GM21825 (cell line): ENCODE results near the gene ZRANB2.
A peak's percentile ranks its signal among the peaks of the same experiment; 100 is the strongest.

Experiments
- ATAC-seq: cut with Tn5 transposase; IDR thresholded peaks from one replicate; pipeline ENCODE4 v1.9.1; 2021; ENCODE audit warnings: mild to moderate bottlenecking, moderate library complexity; ENCODE audit not compliant: unreplicated experiment

ZRANB2 gene

DNA sequence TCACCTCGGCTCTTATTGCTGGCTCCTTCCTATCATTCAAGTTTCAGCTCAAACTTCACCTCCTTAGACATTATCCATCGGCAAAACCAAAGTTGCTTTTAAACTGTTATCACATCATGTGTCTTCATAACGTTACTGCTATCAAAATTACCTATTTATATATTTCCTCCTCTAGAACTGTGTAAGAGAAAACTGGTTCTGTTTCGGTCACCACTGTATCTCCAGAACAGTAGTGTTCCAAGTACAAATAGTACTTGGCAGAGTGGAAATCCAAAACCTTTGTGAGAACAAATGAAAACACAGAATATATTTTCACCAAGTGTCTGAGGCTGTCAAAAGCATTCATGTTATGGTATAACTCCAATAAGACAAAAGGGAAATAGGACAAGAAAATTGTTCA is 9.1 kb downstream of the ZRANB2 start:
- ATAC-seq = no peak

DNA sequence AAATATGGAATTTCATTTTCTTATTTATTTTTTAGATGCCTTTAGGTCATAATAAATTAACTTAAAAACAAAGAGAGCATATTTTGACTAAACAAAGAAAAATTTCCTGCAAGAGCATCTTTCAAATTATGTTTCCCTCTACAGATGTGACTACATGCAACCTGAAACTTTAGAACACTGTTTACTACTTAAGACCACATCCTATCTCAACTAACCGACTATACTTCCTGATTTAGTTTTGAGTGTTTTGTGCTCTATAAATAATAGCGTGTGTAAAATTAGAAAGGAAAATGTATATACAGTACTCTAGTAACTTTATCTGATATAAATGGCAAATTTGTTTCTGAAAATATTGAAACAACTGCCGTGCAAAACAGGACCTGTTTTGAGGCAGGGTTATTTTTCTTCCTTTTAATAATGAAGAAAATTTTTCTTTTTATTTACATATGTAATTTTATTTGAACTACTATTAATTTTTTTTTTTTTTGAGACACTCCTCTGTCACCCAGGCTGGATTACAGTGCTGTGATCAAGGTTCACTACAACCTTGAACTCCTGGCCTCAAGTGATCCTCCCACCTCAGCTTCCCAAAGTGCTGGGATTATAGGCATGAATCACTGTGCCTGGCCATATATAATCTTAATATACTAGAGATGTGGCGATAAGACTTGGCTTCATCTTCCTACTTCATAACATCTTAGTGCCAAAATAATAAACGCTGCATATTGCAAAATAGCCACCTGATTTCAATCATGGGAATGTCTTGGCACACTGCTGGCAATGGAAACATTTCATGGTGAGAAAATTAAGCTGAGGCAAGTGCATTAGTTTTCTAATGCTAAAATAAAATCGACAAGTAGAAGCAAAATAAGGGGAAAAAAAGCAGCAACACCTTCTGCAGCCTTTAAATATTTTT is 12.3 kb downstream of the ZRANB2 start:
- peak; percentile 89 for ATAC-seq

DNA sequence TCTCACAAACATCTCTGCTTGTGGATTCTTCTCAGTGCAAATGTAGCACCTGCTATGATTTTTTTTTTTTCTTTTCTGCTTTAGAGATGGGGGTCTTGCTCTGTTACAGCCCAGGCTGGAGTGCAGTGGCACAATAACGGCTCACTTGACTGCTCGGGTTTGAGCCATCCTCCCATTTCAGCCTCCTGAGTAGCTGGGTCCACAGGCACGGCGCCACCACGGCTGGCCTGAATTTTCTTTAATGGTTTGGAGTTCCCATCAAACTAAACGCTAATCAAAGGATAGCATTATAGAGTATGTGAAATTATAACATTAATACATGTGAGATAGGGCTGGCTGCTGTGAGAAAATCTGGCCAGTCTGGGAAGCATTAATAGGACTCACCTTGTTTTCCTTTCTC is 26.0 kb downstream of the ZRANB2 start:
- ATAC-seq = no peak

DNA sequence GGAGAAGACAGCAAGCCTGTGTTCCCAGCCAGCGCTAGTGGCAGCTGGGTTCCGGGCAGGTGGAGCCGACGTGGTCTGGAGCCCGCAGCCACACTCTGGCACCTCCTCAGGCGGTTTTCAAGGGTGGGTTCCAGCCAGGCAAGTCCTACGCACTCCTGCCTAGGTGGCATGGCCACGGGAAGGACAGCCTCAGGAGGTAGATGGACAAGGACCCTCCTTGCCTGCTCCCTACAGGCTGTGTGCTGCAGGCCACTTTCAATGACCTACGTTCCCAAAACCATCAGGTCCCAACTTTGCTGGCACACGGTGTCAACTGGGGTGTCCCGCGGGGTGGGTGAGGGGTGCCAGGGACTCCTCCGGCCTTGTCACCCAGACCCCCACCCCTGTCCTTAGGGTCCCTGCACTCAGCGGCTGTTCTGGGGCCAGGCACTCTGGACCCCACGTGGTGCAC is 26.5 kb downstream of the ZRANB2 start:
- ATAC-seq = no peak

DNA sequence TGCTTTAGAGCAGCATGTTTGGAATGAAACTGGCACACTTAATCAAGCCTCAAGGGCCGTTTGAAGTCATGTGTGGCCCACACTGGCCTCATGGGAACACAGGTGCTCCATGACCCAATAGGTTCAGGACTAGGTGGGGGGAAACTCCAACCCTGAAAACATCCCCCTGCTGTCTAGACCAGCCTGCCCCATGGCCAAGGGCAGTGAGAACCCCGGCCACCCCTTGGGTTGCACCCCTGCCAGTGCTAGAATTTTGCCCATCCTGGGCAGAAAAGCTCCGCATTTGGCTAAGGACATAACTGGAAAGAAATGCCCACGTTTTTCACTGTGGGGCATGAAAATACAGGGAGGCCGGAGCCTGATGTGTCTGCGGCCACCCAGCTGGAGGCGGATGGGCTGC is 27.1 kb downstream of the ZRANB2 start:
- no peak for ATAC-seq

DNA sequence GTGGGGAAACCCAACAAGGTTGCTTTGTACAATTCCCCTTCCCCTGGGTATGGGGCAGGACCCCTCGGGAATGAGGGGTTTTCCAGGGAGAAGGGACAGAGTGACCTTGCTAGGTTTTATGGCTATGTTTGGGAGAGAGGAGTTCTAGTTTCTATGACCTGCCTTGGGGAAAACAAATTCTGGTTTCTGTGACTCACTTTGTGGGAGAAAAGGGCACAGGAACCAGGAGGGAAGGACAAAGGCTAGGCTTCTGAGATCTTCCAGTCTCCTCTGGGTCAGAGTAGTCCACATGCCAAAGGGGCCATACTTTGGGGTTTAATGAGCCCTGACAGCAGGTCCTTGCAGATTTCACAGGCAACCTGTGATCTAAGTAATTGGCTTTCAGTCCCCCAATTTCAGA is 27.7 kb downstream of the ZRANB2 start:
- ATAC-seq = no peak

DNA sequence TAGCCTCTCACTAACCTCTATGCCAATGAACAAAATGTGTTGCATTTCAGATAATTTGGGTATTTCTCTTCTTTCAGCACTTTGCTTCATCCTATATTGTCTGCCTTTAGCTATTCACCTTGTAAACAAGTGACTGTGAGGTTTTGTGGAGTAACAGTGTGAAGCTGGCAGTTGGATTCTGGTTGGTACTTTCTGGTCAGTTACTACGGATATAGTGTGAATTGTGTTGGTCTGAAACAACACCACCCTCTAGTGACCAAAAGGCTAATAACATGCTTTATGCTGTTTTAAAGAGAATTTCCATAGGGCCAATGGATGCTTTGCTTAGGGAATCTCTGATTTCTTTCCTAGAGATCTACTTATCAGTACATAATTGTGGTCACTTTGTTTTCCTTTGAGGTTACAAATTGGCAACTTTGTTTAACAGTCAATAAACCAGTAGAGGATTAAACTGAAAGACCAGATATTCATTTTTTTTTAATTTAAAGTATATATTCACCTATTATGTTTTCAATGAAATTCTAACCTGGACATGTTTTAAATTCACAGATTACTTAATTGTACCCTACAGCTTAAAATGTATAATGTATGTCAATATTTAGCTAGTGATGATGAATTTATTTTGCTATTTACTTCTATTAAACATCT is 30.8 kb downstream of the ZRANB2 start:
- peak; percentile 68 for ATAC-seq

DNA sequence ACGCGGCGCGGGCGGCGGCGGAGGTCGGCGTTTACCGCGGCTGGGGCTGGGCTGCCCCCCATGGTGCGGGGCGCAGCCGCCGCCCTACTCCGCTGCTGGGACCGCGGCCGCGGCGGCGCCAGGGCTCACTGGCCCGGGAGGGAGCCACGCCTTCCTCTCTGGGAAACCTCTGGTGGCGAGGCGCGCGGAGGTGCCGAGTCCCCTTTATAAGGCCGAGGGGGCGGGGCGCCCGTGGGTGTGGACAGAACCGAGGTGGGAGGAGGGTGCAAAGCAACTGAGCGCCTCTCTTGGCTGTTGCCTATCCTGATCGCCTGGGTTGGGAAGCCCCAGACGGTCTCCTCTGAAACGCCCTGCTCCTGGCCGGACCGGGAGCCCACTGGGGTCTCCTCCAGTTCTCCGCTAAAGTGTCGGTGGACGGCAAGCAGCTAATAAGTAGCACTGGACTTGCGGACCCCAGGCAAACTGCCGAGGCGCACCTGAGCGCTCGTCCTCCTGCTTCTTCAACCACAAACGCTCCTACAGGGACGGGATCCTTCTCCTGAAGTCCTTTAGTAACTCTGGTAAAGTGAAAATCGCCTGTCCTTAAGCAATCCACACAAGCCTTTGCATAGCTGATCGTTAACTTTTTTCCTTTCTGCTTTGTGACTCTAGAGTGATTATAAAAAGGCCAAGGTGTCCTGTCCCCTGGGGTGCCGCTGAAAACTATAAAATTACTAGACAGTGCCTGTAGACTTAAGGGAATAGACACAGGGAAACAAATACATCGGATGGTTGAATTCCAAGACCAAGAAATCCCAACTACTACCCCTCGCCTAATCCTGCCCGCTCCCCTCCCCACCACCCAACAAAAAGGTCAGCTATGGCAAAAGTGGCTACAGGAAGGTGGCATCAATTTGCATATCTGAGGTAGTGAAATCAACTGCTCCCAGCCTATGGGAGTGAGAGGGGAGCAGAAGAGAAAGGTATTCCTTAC is 32.9 kb downstream of the ZRANB2 start, which contains the start of gene PTGER3:
TSS of gene PTGER3 (minus strand) at position 182 of the 973 bp plus-strand sequence. CDS start 239 bp downstream, outside the sequence.
- ATAC-seq = no peak

DNA sequence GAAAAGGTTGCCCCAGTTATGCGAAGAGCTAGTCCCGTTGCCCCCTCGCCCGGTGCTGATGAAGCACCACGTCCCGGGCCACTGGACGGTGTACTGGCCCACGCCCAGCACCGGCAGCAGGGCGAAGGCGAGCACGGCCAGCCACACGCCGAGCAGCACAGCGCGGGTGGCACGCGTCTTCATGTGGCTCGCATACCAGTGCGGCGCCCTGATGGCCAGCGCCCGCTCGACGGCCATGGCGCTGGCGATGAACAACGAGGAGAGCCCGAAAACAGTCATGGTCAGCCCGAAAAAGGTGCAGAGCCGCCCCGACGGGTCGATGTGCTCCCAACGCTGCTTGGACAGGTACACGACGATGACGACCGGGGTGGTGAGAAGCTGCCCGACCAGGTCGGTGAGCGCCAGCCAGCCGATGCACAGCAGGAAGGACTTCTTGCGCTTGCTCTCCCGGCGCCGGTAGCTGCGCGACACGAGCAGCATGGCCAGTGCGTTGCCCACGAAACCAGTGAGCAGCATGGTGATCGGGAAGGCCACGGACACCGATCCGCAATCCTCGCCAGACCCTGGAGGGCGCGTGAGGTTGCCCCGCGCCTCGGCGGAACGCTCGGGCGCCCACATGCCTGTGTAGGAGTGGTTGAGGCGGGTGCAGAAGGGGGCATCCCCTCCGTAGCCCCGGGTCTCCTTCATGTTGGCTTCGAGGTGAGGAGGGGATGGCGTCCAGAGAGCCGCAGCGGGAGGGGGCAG is 33.8 kb downstream of the ZRANB2 start:
- ATAC-seq = no peak

DNA sequence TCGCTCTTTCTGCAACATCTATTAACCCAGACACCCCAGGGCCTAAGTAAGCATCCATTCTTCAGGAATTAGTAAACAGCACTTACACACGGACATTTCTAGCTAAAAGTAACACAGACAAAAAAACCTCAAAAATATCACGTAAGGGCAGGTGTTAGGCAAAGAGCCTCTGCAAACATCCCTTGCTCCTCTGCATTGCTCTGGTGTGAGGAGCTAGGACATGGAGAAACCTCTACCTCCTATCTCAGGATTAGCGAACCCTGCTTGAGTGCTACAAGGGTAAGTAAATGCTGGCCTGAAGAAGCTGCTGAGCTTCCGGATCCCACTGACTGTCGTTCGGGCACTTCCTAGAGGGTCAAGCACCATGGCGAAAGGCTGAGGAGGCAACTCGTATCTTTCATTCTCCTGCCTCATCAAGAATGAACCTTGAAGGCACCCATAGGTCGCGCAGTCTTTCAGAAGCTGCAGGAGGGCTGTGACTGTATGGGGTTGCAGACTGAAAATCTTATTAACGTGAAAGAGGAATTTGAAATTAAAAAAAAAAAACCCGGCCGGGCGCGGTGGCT is 35.3 kb downstream of the ZRANB2 start:
- ATAC-seq = no peak

DNA sequence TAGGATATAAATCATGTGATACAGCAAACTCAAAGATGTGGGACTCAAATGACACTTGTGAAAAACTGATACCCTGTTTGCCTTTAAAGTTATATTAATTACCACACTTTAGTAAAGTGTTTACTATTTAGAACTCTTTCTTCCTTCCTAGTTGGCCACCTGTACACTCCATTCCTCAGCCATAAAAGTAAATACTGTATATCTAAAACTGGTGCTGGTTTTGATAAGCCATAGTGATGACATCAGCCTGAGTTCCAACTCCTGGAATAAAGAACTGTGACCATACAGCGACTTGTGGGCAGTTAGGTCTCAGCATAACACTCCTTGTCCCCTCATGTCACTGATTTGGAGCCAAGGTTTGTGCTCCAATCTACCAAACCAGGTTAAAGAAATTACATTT is 36.0 kb downstream of the ZRANB2 start:
- ATAC-seq = no peak

DNA sequence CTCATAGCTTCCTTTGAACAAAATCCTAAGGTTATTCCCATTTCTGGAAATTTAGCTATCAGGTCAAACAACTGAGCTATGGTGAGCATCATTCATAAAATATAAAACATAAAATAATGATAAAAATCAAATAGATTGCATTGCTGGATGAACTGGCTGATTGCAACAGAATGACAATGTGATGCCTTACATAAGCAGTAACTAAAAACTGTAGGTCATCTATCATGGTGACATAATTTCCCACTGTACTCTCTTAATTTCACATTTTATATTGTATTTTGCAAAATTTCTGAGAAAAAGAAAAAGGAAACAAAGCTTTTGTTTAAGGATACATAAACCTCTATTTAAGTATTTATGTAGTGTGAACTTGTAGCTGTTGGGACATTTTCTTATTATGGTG is 37.8 kb downstream of the ZRANB2 start:
- no peak for ATAC-seq

DNA sequence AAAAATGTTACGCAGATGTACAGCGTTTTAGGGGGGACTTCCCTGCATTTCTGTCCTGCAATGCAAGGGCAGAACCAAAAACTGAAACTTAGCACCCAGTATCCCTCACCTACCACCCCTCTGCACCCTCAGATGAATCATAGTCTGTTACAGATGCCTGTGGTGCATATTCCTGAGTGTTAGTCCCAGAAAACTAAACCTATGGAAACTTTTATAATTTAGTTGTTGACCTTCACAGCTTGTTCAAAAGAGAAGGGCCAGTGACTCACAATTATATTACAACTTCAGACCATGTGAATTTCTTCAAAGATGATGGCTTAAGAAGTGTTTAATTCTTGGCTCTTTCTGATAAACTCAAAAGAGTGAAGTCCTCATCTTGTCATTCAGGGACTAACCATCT is 39.0 kb downstream of the ZRANB2 start:
- no peak for ATAC-seq

DNA sequence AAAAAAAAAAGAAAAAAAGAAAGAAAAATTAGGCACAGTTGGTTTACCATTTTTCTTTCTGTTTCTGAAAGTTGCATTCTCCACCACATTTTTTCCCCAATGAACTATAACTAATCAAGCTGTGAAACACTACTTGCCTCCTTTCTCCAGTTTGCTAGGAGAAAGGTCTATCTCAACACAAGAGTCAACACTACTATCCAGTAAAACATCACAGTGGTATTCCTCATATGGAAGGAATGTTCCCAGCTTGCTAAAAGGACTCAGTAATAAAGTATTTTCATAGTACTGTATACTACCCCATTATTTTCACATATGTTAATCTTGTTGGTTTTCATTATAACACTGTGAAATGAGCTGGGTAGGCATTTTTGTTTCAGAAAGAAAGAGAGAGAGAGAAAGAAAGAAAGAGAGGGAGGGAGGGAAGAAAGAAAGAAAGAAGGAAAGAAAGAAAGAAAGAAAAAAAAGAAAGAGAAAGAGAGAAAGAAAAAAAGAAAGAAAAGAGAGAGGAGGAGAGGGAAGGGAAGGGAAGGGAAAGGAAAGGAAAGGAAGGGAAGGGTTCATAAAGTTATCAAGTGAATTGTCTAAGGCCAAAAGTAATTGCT is 41.1 kb downstream of the ZRANB2 start:
- no peak for ATAC-seq

DNA sequence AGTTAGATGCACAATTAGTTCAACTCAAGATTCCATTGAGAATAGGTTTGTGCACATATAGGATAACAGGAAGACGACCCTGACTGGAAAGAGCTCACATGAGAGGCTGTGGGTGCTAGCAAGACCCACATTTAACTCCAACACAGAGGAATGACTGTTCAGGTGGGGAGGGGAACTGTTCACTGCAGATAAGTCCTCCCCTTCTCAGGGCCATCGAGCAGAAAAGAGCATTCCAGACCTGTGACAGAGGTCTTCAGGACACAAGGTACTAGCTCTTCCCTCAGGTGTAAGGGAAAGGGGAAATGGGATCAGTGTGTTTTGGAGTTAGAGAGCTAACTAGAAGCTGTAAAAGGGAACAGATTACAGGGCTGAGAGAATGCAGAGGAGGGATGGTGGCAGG is 41.9 kb downstream of the ZRANB2 start:
- ATAC-seq = no peak

DNA sequence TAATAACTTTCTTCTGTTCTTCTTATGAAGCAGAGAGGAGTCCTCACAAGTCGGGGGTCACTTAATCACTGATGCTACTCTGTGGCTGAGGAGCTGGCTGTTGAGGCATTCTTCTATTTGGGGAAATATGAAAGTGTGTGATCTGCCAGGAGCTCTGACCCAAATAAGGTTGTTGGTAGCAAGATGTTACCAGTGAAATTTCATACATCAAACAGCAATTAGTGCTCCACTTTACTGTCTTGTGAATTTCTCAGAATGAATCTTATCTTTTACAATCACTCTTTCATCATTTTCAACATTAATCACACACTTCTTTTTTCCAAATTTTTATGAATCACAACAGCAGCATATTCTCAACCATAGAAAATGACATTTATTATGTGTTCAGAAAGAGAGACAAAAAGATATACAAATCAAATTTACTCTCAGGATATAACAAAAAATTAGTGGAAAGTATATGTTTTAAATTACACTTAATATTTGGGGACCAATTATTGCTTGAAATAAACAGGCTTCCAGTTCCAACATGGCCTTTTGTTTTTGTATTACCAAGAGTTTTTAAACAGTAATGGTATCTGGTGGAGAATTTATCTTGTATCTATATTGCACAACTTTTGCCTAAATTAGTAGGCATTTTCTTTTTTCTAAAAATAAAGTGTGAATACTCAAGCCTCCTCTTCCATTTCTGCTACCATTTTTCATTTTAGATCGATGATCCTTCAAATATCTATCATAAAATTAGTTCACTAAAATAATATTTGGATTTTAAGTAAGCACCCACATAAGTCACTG is 42.8 kb downstream of the ZRANB2 start:
- ATAC-seq = no peak

DNA sequence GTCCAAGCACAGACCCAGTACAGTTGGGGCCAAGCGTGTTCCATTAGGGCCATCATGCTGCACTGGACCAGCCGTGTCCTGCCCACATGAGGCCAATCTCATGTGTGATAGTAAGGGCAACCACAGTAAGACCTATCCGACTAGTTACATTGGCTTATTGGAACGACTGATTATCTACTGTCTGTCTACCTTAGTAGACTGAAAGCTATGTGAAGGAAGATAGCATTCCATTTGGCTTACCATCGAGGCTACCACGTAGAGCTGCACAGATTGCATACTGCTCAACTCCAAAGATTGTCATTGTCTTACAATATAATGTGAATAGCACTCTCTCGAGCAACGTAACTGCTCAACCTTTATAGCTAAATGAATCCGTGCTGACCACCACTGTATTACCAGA is 43.8 kb downstream of the ZRANB2 start:
- ATAC-seq = no peak

DNA sequence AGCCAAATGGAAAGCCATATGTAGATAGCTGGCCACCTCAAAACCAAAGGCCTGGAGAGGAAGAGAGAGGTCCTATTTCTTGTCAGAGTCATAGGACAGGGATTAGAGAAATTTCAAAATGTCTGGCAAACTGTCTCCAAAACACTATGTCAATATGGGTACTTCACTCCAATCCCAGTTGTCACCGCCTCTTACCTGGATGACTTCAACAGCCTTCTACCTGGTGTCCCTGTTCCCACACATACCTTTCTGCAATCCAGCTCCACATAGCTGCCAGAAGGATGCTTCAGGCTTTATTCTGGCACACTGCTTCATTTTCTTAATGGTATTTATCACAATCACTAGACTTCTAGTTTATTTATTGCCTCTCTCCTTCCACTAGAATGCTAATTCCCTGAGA is 47.7 kb downstream of the ZRANB2 start:
- no peak for ATAC-seq

DNA sequence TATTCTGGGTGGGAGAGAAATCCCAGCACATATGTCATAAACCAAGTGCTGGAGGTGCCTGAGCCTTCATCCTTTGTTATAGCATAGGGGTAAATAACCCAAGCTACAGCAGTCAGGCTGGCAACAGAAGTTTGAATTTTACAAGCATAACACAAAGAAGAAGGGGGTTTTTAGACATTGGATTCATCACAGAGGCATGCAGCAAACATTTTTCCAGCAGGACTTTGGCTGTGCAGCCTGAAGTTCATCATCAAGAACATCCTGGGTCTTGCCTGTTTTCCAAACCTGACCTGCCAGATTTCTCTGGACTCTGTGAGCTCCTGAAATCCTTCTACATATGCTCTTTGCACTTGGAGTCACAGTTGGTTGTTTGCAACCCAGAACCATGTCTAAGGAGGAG is 49.4 kb downstream of the ZRANB2 start:
- no peak for ATAC-seq
